HG03025 (cell line): ENCODE measurements around the gene OSBPL9.

Source experiments
- ATAC-seq: cut with Tn5 transposase; IDR thresholded peaks from one replicate; pipeline ENCODE4 v1.9.1; 2021; ENCODE audit warnings: mild to moderate bottlenecking, moderate library complexity; ENCODE audit not compliant: unreplicated experiment, low FRiP score

The OSBPL9 gene

DNA sequence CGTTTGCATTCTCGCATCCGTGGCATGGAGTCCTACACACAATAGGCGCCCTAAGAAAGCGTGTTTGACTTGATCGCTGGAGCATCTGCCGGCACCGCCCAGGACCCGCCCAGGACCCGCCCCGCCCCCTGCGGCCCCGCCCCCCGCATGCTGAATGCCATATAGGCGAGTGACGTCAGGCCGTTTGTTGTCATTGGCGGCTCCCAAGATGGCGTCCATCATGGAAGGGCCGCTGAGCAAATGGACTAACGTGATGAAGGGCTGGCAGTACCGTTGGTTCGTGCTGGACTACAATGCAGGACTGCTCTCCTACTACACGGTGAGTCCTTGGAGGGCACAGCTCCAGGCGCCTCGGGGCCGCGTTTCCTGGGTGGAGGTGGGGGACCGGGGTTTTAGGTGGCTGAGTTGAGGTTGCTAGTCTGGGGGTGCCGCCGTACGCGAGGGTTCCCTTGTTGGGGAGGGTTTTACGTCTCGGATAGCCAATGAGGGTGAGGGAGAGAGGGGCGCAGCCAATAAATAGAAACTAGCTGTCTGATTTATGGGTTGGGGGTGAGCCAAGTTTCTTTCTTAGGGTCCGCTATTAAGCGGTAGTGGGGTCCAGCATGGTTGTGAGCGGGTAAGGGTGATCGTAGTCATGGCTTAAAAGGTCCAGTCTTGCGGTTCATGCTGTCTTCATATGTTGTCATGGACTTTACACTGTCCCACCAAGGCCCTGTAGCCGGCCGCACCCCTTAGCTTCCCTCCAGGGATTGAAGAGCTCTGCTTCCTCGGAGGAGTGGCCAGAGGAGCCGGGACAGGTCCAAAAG is at the start of gene OSBPL9:
TSS of gene OSBPL9 (plus strand) at position 190 of the 806 bp plus-strand sequence. CDS start at position 209, 19 bp downstream.
- ATAC-seq, result peak; percentile 76

DNA sequence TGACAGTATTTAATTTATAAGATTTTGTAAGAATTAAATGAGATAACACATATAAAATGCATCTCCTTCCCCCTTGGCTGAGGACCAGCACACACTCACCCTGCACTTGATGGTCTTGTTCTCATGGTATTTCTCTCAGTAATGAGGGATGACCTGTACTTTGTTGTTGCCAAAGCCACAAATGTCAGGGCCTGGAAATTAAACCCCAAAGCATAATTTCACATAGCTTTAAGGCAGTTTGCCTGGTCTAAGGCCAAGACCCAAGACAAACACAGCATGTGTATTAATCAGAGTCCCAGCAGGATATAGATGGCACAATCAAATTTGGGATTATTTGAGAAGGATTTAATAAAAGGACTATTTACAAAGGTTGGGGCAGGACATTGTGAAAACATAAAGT is 49.2 kb upstream of the OSBPL9 start:
- ATAC-seq, result no peak

DNA sequence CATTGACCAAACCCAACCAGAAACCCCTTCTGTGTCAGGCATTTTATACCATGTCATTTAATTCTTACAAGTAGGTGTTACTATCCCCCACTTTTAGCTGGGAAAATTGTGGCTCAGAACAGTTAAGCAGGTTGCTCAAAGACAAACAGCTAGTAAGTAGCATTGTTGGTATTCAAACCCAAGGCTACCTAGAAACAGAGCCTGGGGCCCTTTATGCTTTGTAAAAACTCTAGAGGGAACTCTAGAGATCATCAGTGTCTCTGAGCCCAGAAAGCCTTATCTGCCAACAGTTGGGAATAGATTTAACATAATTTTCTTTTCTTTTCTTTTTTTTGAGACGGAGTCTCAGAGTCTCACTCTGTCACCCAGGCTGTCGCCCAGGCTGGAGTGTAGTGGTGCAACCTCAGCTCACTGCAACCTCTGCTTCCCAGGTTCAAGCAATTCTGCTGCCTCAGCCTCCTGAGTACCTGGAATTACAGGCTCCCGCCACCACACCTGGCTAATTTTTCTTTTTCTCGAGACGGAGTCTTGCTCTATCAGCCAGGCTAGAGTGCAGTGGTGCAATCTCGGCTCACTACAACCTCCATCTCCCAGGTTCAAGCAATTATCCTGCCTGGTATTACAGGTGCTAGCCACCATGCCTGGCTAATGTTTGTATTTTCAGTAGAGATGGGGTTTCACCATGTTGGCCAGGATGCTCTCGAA is 48.5 kb upstream of the OSBPL9 start:
- no peak for ATAC-seq

DNA sequence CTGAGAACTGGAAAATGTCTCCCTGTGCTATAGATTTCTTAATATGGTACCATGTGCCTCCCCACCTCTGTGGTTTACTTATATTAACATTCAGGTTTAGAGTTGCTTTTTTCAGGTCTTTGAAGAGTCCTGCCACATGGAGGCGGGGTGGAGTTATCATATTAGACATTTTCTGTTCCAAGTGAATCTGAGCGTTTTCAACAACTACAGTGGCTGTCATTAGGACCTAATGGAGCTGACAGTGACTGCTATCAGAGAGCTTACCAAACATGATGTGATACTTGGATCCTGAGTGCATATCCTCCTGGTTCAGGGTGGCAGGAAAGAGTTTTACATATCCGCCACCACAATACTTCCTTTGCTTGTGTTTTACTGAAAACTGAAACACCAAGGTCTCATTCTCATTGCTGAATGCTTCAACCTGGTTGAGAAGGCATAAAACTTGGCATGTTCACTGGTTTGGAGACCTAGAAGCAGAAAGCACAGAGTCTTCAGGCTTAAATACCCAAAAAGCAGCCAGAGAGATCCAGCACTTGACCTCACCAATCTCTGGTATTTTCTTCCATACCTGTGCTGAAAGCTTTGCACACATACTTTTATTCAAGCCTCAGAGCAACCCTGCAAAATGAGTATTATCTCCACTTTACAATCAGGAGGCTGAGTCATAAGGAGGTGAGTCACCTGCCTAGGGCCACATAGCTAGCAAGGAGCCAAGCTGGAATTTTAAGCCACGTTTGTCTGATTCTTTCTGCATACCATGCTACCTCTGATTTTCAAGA is 47.4 kb upstream of the OSBPL9 start:
- peak; percentile 50 for ATAC-seq

DNA sequence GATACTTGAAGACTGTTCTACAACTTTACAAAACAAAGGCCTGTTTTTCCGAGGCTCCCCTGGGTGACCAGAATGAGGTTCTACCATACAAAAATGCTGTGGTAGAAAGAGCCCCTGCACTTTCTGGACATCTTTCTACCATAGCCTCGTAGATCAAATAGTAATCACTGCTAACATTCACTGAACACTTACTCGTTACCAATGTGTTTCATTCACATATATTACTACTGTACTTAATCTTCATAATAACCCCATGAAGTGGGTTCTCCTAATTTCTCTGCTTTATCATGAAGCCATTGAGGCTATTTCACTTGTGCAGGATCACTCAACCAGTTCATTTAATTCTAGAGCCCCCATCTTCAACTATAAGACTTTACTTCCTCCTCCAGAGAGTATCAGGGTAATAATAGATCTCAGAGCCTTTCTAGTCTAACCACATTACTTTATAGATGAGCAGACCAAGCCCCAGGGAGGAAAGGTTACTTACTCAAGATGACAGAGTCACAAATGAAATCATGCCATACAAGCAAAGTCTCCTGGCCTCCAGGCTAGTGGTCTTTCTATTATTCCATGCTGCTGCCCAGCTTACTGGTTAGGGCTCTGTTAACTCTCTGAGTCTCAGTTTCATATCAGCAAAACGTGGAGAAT is 46.7 kb upstream of the OSBPL9 start:
- ATAC-seq, result no peak

DNA sequence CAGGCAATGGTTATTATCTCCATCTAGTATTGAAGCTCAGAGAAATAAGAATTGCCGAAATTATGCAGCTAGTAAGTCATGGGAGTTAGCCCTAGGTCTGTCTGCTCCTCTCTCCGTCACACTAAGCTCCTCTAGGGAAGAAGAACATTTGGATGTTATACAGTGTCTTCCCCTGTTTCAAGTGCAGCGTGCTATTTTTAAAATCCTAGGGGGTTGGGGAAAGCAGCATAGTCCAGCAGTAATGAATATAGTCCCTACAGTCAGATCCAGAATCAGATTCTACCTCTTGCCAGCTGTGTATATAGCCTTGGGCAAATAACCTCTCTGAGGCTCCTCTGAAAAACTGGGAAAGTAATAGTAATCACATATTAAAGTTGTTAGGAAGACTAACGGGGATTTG is 44.5 kb upstream of the OSBPL9 start:
- no peak for ATAC-seq

DNA sequence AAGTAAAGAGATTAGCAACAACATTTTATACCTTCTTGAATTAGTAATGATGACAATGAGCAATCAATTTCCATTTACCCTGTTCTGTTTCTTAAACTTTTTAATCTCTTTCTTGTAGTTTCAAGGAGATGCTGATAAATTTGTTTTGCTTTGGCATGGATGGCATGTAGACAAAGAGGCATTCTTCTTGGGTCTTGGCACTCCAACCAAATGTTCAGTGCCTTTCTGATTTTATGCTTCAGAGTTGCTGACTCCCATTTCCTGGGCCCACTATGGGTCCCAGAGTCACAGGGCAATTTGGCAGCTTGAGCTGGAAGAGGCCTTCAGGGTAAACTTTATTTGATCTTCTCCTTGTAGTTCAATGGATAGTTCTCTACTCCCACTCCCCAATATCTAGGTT is 42.1 kb upstream of the OSBPL9 start:
- no peak for ATAC-seq

GRCh38 chr1:51575406-51576084 is 41.3 kb upstream of the OSBPL9 start:
- ATAC-seq, result no peak

- ATAC-seq, result no peak
Measured at GRCh38 chr1:51576085-51576444, 40.8 kb upstream of the OSBPL9 start.

DNA sequence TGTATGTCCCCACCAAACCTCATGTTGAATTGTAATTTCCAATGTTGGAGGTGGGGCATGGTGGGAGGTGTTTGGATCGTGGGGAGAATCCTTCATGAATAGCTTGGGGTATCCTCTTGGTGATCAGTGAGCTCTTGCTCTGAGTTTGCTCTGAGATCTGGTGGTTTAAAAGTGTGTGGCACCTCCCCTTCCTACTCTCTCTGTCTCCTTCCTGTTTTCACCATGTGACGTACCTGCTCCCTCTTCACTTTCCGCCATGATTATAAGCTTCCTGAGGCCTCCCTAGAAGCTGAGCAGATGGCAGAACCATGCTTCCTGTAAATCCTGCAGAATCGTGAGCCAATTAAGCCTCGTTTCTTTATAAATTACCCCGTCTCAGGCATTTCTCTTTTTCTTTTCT is 40.0 kb upstream of the OSBPL9 start:
- ATAC-seq, result no peak

DNA sequence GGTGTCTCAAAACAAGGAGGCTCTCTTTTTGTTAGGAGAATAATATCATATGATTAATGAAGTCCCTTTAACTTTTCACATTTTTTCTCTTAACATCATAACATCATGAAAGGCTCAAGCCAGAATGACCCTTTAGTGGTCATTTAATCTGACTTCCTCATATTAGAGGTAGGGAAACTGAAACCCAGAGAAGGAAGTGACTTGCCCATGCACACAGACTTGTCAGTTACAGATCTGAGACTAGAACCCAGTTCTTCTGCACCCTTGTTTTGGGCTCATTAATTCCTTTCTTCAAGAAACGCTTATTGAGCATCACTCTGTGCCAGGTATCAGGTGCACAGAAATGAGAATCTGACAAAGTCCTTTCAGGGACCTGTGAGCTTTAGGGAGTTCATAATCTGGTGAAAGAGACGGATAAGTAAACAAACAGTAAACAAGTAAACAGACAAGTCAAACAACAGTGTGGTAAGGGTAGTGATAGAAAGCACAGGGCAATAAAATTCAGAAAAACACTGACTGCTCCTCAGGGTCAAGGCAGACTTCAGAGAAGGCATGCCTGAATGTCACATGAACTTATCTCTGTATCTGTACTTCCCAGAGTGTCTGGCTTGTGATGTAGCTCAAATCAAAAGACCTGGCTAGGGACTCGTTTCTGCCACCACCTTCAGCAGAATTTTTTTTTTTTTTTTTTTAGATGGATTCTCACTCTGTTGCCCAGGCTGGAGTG is 38.3 kb upstream of the OSBPL9 start:
- no peak for ATAC-seq

- no peak for ATAC-seq
Measured at GRCh38 chr1:51581238-51581637, 35.7 kb upstream of the OSBPL9 start.

- ATAC-seq, result no peak
Measured at GRCh38 chr1:51583532-51583931, 33.4 kb upstream of the OSBPL9 start.

- ATAC-seq, result no peak
Measured at GRCh38 chr1:51584021-51584420, 32.9 kb upstream of the OSBPL9 start.

DNA sequence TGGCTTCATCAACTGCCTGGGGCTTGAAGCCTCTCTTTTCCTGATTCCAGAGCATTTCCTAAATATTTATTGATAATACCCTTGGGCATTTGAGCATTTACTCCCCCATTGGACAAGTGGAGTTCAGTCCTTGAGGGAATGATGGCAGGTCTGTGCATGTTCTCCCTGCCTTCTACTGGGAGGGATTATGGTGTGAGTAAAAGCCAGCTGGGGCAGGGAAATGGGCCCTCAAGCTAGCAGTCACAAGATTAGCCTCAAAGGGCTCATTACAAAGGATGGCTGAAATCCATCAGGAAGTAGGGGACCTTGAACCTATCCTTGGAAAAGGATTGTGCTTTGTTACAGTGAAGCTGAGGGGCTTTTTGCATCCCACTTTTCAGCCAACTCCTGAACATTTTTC is 24.2 kb upstream of the OSBPL9 start:
- ATAC-seq, result no peak

- no peak for ATAC-seq
Measured at GRCh38 chr1:51594716-51595115, 22.2 kb upstream of the OSBPL9 start.

DNA sequence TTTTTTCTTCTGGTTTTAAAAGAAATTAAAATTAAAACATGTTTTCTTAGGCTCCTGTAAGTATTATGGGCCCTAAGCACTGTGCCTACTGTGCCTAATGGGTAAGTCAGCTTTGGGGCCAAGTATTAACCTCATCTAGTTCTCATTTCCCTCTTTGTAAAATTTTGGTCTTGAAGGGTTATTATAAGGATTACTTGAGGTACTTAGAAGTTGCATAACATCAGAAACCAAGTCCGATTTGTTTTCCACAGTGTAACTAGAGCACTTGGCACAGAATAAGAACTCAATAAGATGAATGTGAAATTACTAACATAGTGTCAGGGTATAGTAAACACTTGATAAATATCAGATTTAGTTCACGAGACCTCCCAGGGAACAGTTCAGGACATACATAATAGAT is 16.4 kb upstream of the OSBPL9 start:
- ATAC-seq, result no peak

GRCh38 chr1:51600965-51601364 is 15.9 kb upstream of the OSBPL9 start:
- no peak for ATAC-seq

- no peak for ATAC-seq
Measured at GRCh38 chr1:51605961-51606723, 10.8 kb upstream of the OSBPL9 start.
